Cardiac fibroblast (primary cell): ENCODE measurements around the gene PDZD4.

Source experiments
- DNase-seq, 2 donors: peaks; one replicate each; pipeline versions ENCODE4 v3.0.0 to v3.0.0-alpha.2; 2010; ENCODE audit warnings: low read depth in 2 of 2
- H3K4me3 ChIP-seq, 2 donors: replicated peaks in 1 of 2; 1 replicate in 1 of 2; 2 replicates in 1 of 2; pipeline ENCODE4 v1.5.1; 2011; ENCODE audit warnings: low read depth in 2 of 2, low read length in 2 of 2, mild to moderate bottlenecking in 2 of 2, moderate library complexity in 1 of 2
- CTCF ChIP-seq: IDR thresholded peaks from one replicate; pipeline ENCODE4 v1.5.1; 2011; ENCODE audit warnings: low read depth, mild to moderate bottlenecking, low read length, inconsistent platforms

PDZD4 gene

GRCh38 chrX:153763989-153764755 lies 66.2 kb downstream of the PDZD4 start, which contains the start of gene PLXNB3:
Gene PLXNB3 (plus strand): TSS chrX:153764249. CDS start chrX:153765536, 1,287 bp downstream.
- peak; percentile 85 for TF ChIP-seq CTCF
- H3K4me3 ChIP-seq: peak within 1 kb of the TSS; percentile 28 to 50
- DNase-seq: peak; percentile 72 to 74

- no peak for TF ChIP-seq CTCF
- no peak overlapping the region for H3K4me3 ChIP-seq
- no peak for DNase-seq
Measured at GRCh38 chrX:153763298-153763932, 66.9 kb downstream of the PDZD4 start.

GRCh38 chrX:153762626-153763173 lies 67.6 kb downstream of the PDZD4 start:
- no peak for TF ChIP-seq CTCF
- DNase-seq: no peak
- H3K4me3 ChIP-seq: no peak overlapping the region

GRCh38 chrX:153761863-153762262 lies 68.5 kb downstream of the PDZD4 start:
- DNase-seq: no peak
- no peak for TF ChIP-seq CTCF
- no peak overlapping the region for H3K4me3 ChIP-seq

GRCh38 chrX:153755136-153755535 lies 75.2 kb downstream of the PDZD4 start:
- no peak for DNase-seq
- no peak for TF ChIP-seq CTCF
- no peak overlapping the region for H3K4me3 ChIP-seq
